DND-41 (cell line): ENCODE data around the gene PTPRN2.

Experiments used
- EZH2 ChIP-seq: IDR thresholded peaks from 3 replicates; pipeline ENCODE4 v1.6.1; 2012; ENCODE audit warnings: borderline replicate concordance, low read depth, mild to moderate bottlenecking, moderate library complexity, low read length, inconsistent platforms; ENCODE audit not compliant: severe bottlenecking
- TF ChIP-seq, protein P1 (sequence below): IDR thresholded peaks from 2 replicates; pipeline ENCODE4 v1.5.1; 2012; ENCODE audit warnings: borderline replicate concordance, low read length, moderate library complexity, mild to moderate bottlenecking; ENCODE audit not compliant: poor library complexity, severe bottlenecking; ENCODE audit errors: extremely low read depth

- TF ChIP-seq EZH2 = no peak
- TF ChIP-seq, protein P1, sequence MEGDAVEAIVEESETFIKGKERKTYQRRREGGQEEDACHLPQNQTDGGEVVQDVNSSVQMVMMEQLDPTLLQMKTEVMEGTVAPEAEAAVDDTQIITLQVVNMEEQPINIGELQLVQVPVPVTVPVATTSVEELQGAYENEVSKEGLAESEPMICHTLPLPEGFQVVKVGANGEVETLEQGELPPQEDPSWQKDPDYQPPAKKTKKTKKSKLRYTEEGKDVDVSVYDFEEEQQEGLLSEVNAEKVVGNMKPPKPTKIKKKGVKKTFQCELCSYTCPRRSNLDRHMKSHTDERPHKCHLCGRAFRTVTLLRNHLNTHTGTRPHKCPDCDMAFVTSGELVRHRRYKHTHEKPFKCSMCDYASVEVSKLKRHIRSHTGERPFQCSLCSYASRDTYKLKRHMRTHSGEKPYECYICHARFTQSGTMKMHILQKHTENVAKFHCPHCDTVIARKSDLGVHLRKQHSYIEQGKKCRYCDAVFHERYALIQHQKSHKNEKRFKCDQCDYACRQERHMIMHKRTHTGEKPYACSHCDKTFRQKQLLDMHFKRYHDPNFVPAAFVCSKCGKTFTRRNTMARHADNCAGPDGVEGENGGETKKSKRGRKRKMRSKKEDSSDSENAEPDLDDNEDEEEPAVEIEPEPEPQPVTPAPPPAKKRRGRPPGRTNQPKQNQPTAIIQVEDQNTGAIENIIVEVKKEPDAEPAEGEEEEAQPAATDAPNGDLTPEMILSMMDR = no peak
Measured at GRCh38 chr7:157551325-157552070, 1036.1 kb downstream of the PTPRN2 start.
